SK-N-SH (cell line): Measurements from ENCODE around the gene BAD. TPM values are rescaled to one million over a fixed set of nuclear protein-coding genes. Genes with fewer than 3 reads are reported as not detected.
A peak's percentile ranks its signal among the peaks of the same experiment; 100 is the strongest.

Source experiments
- CTCF ChIA-PET: fragments of 300-600, 350-600 bp; formaldehyde crosslinking; extraction: SDS; loops from one replicate; lab custom pipeline; 2021; lab: Yijun Ruan, JAX
- POLR2A ChIA-PET: fragments of 350-600 bp; sonication (Branson Sonifier 250); formaldehyde crosslinking; extraction: SDS; loops from one replicate; lab custom pipeline; 2020; ENCODE audit warnings: antibody characterized with exemption, inconsistent platforms; lab: Yijun Ruan, JAX
- DNase-seq: peaks from one replicate; pipeline ENCODE4 v3.0.0; 2012
- H2AFZ ChIP-seq: fragments of 200-600 bp; sonication (generic); 2 replicates; pipeline ENCODE4 v1.8.1; 2016; ENCODE audit warnings: antibody characterized with exemption, mild to moderate bottlenecking, low read depth
- H3F3A ChIP-seq: fragments of 200-600 bp; sonication (generic); replicated peaks from 2 replicates; pipeline ENCODE3; 2016; ENCODE audit warnings: antibody characterized with exemption, mild to moderate bottlenecking; ENCODE audit not compliant: insufficient read depth
- H3K27ac ChIP-seq, 2 experiments: fragments of 200-500 bp in 1 of 2; fragments of 200-600 bp in 1 of 2; sonication (Bioruptor generic) in 1 of 2; sonication (generic), shearing (Covaris generic) in 1 of 2; 2 replicates each; pipeline versions ENCODE4 v1.5.1 to v1.6.1; 2014 to 2016; ENCODE audit warnings: low read depth in 2 of 2, inconsistent platforms in 1 of 2, low read length in 1 of 2, mild to moderate bottlenecking in 1 of 2, mixed read lengths in 1 of 2
- H3K27me3 ChIP-seq: fragments of 200-600 bp; sonication (generic), shearing (Covaris generic); 2 replicates; pipeline ENCODE4 v1.6.1; 2016; ENCODE audit warnings: mixed run types; ENCODE audit not compliant: insufficient read depth
- H3K36me3 ChIP-seq, 2 experiments: fragments of 200-500 bp in 1 of 2; fragments of 200-600 bp in 1 of 2; sonication (Bioruptor generic) in 1 of 2; sonication (generic) in 1 of 2; replicated peaks in 1 of 2; 2 replicates each; pipeline versions ENCODE3 to v1.5.1; 2014 to 2016; ENCODE audit warnings: low read length in 1 of 2, mild to moderate bottlenecking in 1 of 2; ENCODE audit not compliant: insufficient read depth in 2 of 2, control insufficient read depth in 1 of 2
- H3K4me1 ChIP-seq, 2 experiments: fragments of 200-500 bp in 1 of 2; fragments of 200-600 bp in 1 of 2; sonication (Bioruptor generic) in 1 of 2; sonication (generic), shearing (Covaris generic) in 1 of 2; 2 replicates each; pipeline versions ENCODE4 v1.5.1 to v1.6.1; 2014 to 2016; ENCODE audit warnings: low read depth in 1 of 2, low read length in 1 of 2, mixed run types in 1 of 2; ENCODE audit not compliant: insufficient read depth in 2 of 2, control insufficient read depth in 1 of 2
- H3K4me2 ChIP-seq: fragments of 200-600 bp; sonication (generic), shearing (Covaris generic); 2 replicates; pipeline ENCODE4 v1.6.1; 2017; ENCODE audit warnings: mixed run types
- H3K4me3 ChIP-seq, 2 experiments: fragments of 200-500 bp in 1 of 2; fragments of 200-600 bp in 1 of 2; sonication (Bioruptor generic) in 1 of 2; sonication (generic), shearing (Covaris generic) in 1 of 2; 2 replicates each; pipeline versions ENCODE4 v1.5.1 to v1.8.1; 2014 to 2016; ENCODE audit warnings: low read depth in 2 of 2, inconsistent platforms in 1 of 2, low read length in 1 of 2, mild to moderate bottlenecking in 1 of 2, mixed read lengths in 1 of 2, moderate library complexity in 1 of 2
- H3K79me2 ChIP-seq: fragments of 200-600 bp; sonication (generic); 2 replicates; pipeline ENCODE4 v1.8.1; 2017; ENCODE audit warnings: mild to moderate bottlenecking; ENCODE audit not compliant: insufficient read depth
- H3K9ac ChIP-seq: fragments of 200-600 bp; sonication (generic); 2 replicates; pipeline ENCODE4 v1.6.1; 2017; ENCODE audit warnings: mixed run types
- H3K9me2 ChIP-seq: fragments of 200-600 bp; sonication (generic); 2 replicates; pipeline ENCODE4 v1.6.1; 2017; ENCODE audit warnings: mixed run types
- H3K9me3 ChIP-seq: fragments of 200-600 bp; sonication (generic); 2 replicates; pipeline ENCODE4 v1.6.1; 2017; ENCODE audit warnings: mixed run types, mild to moderate bottlenecking, moderate library complexity
- H4K20me1 ChIP-seq: fragments of 200-600 bp; sonication (generic); 2 replicates; pipeline ENCODE4 v1.6.1; 2017; ENCODE audit warnings: mild to moderate bottlenecking, mixed run types; ENCODE audit not compliant: insufficient read depth
- EP300 ChIP-seq, 2 experiments: IDR thresholded peaks; 2 replicates each; pipeline versions ENCODE4 v1.4.0 to v1.6.1; 2012; ENCODE audit warnings: borderline replicate concordance in 1 of 2, low read depth in 1 of 2, low read length in 1 of 2
- FOSL2 ChIP-seq: IDR thresholded peaks from 2 replicates; pipeline ENCODE4 v1.4.0; 2012; ENCODE audit warnings: low read depth, mild to moderate bottlenecking, moderate library complexity, borderline replicate concordance
- GABPA ChIP-seq: IDR thresholded peaks from 2 replicates; pipeline ENCODE4 v1.4.0; 2012; ENCODE audit warnings: low read depth, mild to moderate bottlenecking
- NFIC ChIP-seq: IDR thresholded peaks from 2 replicates; pipeline ENCODE4 v1.4.0; 2012; ENCODE audit warnings: borderline replicate concordance
- RAD21 ChIP-seq: IDR thresholded peaks from 2 replicates; pipeline ENCODE4 v1.6.1; 2012; ENCODE audit warnings: mild to moderate bottlenecking, low read length
- RCOR1 ChIP-seq: fragments of 150-350 bp; IDR thresholded peaks from 2 replicates; pipeline ENCODE4 v1.6.1; 2017; ENCODE audit warnings: antibody characterized with exemption, low read length
- RXRA ChIP-seq: IDR thresholded peaks from 2 replicates; pipeline ENCODE4 v1.4.0; 2012; ENCODE audit warnings: low read depth, mild to moderate bottlenecking, borderline replicate concordance
- SIN3A ChIP-seq: IDR thresholded peaks from 2 replicates; pipeline ENCODE4 v1.6.1; 2012; ENCODE audit warnings: low read depth, mild to moderate bottlenecking, low read length, moderate library complexity, borderline replicate concordance
- SMC3 ChIP-seq: IDR thresholded peaks from 2 replicates; pipeline ENCODE4 v1.6.1; 2012; ENCODE audit warnings: low read depth, low read length, improper control_type of control experiment
- WGBS: methylation state at CpG from one replicate; pipeline ENCODE4 v1.1.6; 2017; ENCODE audit warnings: low lambda C conversion rate; 5-methylcytosine and 5-hydroxymethylcytosine counted together
- polyA plus RNA-seq, 3 experiments: library from polyadenylated mRNA; depleted of rRNA; stranded (reverse); fragments of >200 nt; gene quantifications; 2 replicates each; pipeline ENCODE4 v1.2.3, GENCODE V29; 2012
- TF ChIP-seq, protein P1 (sequence below): IDR thresholded peaks from 2 replicates; pipeline ENCODE4 v1.4.0; 2012; ENCODE audit warnings: low read depth
- TF ChIP-seq, protein P2 (sequence below): IDR thresholded peaks from 2 replicates; pipeline ENCODE4 v1.4.0; 2012; ENCODE audit warnings: low read depth, borderline replicate concordance
- TF ChIP-seq, protein P3 (sequence below): fragments of 200-600 bp; sonication (generic); IDR thresholded peaks from 2 replicates; pipeline ENCODE4 v1.6.1; 2017; ENCODE audit warnings: antibody characterized with exemption, mild to moderate bottlenecking, moderate library complexity

BAD gene
- polyA plus RNA-seq, 1 of the 3 experiments (the other 2 are of a cell fraction), result 80.9 TPM

DNA sequence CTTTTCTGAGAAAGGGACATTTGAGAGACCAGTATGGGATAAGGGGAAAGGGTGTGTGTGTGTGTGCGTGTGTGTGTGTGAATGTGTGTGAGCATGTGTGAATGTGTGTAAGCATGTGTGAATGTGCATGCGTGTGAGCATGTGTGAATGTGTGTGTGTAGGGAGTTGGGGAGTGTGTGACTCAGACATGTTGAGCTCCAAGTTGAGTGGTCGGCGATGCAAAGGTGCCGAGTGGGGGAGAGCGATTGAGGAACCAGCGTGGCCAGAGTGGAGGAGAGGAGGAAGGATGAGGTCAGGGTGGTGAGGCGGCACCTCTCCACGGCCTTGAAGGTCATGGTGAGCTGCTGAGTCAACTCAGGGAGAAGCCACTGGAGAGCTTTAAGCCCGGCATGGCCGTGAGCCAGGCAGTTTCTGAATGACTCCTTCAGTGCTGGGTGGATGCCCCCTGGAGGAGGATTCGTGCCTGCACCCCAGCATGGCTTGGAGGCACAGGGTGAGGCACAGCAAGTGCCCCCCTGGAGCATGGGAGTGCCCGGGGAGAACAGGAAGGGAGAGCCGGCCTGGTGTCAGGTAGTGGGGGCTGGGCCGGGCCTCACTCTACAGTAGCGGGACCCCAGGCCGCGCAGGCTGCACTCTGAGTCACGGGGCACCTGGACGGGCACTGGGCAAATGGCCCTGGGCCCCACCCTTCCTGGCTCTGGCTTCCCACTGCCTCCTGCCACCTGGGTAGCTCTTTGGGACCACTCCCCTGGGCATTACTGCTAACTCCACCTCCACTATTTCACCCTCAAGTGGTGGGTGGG, 47.3 kb upstream of the BAD start:
- DNase-seq, result peak; percentile 65
- H3F3A ChIP-seq, result peaks cover 12% of the 10 kb centered on the region
- no peaks in the 10 kb centered on the region for H3K9me2 ChIP-seq
- POLR2A ChIA-PET, result interaction anchor here (0.6 kb wide), 1 partner anchor 59 kb away, joined by 6 read pairs; no protein-coding TSS in a partner anchor
- no peak overlapping the region for H3K9ac ChIP-seq
- WGBS, result 46% methylated on average over 11 of the region's 20 CpGs
- TF ChIP-seq GABPA (no peak), SMC3 (peak; percentile 34), NFIC (peak; percentile 79), SIN3A (no peak), EP300 (IDR thresholded peaks at IDR 0.05; ENCODE audit: borderline replicate concordance in 1 of 2, low read depth in 1 of 2, low read length in 1 of 2) (no peak), RXRA (no peak; the same call in 1 of the 2 replicates), RCOR1 (no peak), FOSL2 (peak; percentile 42; the same call in 1 of the 2 replicates), RAD21 (peak; percentile 44)
- TF ChIP-seq, protein P1, sequence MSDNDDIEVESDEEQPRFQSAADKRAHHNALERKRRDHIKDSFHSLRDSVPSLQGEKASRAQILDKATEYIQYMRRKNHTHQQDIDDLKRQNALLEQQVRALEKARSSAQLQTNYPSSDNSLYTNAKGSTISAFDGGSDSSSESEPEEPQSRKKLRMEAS, result peak; percentile 57; the same call in 1 of the 2 replicates
- TF ChIP-seq, protein P2, sequence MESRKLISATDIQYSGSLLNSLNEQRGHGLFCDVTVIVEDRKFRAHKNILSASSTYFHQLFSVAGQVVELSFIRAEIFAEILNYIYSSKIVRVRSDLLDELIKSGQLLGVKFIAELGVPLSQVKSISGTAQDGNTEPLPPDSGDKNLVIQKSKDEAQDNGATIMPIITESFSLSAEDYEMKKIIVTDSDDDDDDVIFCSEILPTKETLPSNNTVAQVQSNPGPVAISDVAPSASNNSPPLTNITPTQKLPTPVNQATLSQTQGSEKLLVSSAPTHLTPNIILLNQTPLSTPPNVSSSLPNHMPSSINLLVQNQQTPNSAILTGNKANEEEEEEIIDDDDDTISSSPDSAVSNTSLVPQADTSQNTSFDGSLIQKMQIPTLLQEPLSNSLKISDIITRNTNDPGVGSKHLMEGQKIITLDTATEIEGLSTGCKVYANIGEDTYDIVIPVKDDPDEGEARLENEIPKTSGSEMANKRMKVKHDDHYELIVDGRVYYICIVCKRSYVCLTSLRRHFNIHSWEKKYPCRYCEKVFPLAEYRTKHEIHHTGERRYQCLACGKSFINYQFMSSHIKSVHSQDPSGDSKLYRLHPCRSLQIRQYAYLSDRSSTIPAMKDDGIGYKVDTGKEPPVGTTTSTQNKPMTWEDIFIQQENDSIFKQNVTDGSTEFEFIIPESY, result no peak
- TF ChIP-seq, protein P3, sequence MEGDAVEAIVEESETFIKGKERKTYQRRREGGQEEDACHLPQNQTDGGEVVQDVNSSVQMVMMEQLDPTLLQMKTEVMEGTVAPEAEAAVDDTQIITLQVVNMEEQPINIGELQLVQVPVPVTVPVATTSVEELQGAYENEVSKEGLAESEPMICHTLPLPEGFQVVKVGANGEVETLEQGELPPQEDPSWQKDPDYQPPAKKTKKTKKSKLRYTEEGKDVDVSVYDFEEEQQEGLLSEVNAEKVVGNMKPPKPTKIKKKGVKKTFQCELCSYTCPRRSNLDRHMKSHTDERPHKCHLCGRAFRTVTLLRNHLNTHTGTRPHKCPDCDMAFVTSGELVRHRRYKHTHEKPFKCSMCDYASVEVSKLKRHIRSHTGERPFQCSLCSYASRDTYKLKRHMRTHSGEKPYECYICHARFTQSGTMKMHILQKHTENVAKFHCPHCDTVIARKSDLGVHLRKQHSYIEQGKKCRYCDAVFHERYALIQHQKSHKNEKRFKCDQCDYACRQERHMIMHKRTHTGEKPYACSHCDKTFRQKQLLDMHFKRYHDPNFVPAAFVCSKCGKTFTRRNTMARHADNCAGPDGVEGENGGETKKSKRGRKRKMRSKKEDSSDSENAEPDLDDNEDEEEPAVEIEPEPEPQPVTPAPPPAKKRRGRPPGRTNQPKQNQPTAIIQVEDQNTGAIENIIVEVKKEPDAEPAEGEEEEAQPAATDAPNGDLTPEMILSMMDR, result peak; percentile 72
- CTCF ChIA-PET, result interaction anchor here (0.6 to 2.0 kb wide), 12 partner anchors 8 to 60 kb away, joined by 3 to 9 read pairs (median 3); partner anchors contain the start of genes ESRRA, PRDX5 and TRMT112
- H3K27ac ChIP-seq, result no peak overlapping the region
- H2AFZ ChIP-seq, result peak overlapping the region; percentile 71; the same call in 1 of the 2 replicates
- no peak overlapping the region for H3K4me3 ChIP-seq
- H3K9me3 ChIP-seq, result no peaks in the 10 kb centered on the region
- no peaks in the 10 kb centered on the region for H3K27me3 ChIP-seq
- no peaks in the 10 kb centered on the region for H3K36me3 ChIP-seq
- H3K79me2 ChIP-seq, result no peaks in the 10 kb centered on the region
- H4K20me1 ChIP-seq, result no peaks in the 10 kb centered on the region
- no peak overlapping the region for H3K4me2 ChIP-seq
- H3K4me1 ChIP-seq, result peaks cover 4 to 6% of the 10 kb centered on the region in 2 experiments; a peak in 2 of 4 replicates
